Fibroblast of lung (primary cell): ENCODE measurements around the gene CLIC5. TPM values are rescaled to one million over a fixed set of nuclear protein-coding genes. Genes with fewer than 3 reads are reported as not detected.

Source experiments
- DNase-seq, 2 donors: peaks; one replicate each; pipeline versions ENCODE4 v3.0.0 to v3.0.0-alpha.2; 2010; ENCODE audit warnings: low read depth in 2 of 2
- H2AFZ ChIP-seq: 2 replicates; pipeline ENCODE4 v1.5.1; 2012; ENCODE audit warnings: low read length, control low read depth, inconsistent platforms
- H3K27ac ChIP-seq: 2 replicates; pipeline ENCODE4 v1.5.1; 2011; ENCODE audit warnings: low read length, control low read depth; ENCODE audit not compliant: insufficient read depth
- H3K27me3 ChIP-seq: 2 replicates; pipeline ENCODE4 v1.5.1; 2011; ENCODE audit warnings: mild to moderate bottlenecking, low read length; ENCODE audit not compliant: control insufficient read depth, insufficient read depth
- H3K36me3 ChIP-seq: 2 replicates; pipeline ENCODE4 v1.5.1; 2011; ENCODE audit warnings: low read length; ENCODE audit not compliant: control insufficient read depth, insufficient read depth
- H3K4me1 ChIP-seq: 2 replicates; pipeline ENCODE4 v1.5.1; 2011; ENCODE audit warnings: low read length; ENCODE audit not compliant: control insufficient read depth, insufficient read depth; ENCODE audit errors: extremely low read depth
- H3K4me2 ChIP-seq: 2 replicates; pipeline ENCODE4 v1.5.1; 2011; ENCODE audit warnings: low read length, control low read depth; ENCODE audit not compliant: insufficient read depth; ENCODE audit errors: extremely low read depth
- H3K4me3 ChIP-seq, 4 experiments: fragments of 200-600 bp in 1 of 4; sonication (generic) in 1 of 4; replicated peaks in 1 of 4; 2 replicates each; pipeline ENCODE4 v1.5.1; 2011 to 2016; ENCODE audit warnings: low read length in 4 of 4, low read depth in 3 of 4, mild to moderate bottlenecking in 3 of 4, control low read depth in 2 of 4, inconsistent platforms in 1 of 4, mixed read lengths in 1 of 4; ENCODE audit not compliant: insufficient read depth in 1 of 4; ENCODE audit errors: control extremely low read depth in 1 of 4
- H3K79me2 ChIP-seq: 2 replicates; pipeline ENCODE4 v1.5.1; 2012; ENCODE audit warnings: mild to moderate bottlenecking, low read length, inconsistent platforms; ENCODE audit not compliant: control insufficient read depth, insufficient read depth
- H3K9ac ChIP-seq: 2 replicates; pipeline ENCODE4 v1.5.1; 2011; ENCODE audit warnings: mild to moderate bottlenecking, low read length, control low read depth; ENCODE audit not compliant: insufficient read depth
- H3K9me3 ChIP-seq: 2 replicates; pipeline ENCODE4 v1.5.1; 2012; ENCODE audit warnings: low read depth, low read length; ENCODE audit not compliant: control insufficient read depth, insufficient read depth
- H4K20me1 ChIP-seq: 2 replicates; pipeline ENCODE4 v1.5.1; 2011; ENCODE audit warnings: low read length; ENCODE audit not compliant: control insufficient read depth, insufficient read depth; ENCODE audit errors: extremely low read depth
- EZH2 ChIP-seq: IDR thresholded peaks from 2 replicates; pipeline ENCODE4 v1.5.1; 2012; ENCODE audit warnings: low read length, control low read depth, mild to moderate bottlenecking; ENCODE audit errors: missing control alignments
- polyA plus RNA-seq, 2 donors: library from polyadenylated mRNA; depleted of rRNA in 1 of 2; stranded (reverse) in 1 of 2; unstranded in 1 of 2; fragments of >200 nt; gene quantifications; 2 replicates each; pipeline ENCODE4 v1.2.1, GENCODE V29; 2011 to 2012; ENCODE audit warnings: missing spikeins in 1 of 2
- total RNA-seq: library from RNA; depleted of rRNA; stranded (reverse); fragments of >200 nt; gene quantifications from 2 replicates; pipeline ENCODE4 v1.2.1, GENCODE V29; 2014
- TF ChIP-seq, protein P1 (sequence below), 2 donors: IDR thresholded peaks in 1 of 2; conservative IDR thresholded peaks in 1 of 2; 1 replicate in 1 of 2; 2 replicates in 1 of 2; pipeline ENCODE4 v1.5.1; 2011 to 2012; ENCODE audit warnings: low read length in 2 of 2, control low read depth in 1 of 2, inconsistent platforms in 1 of 2, low read depth in 1 of 2, mild to moderate bottlenecking in 1 of 2

The CLIC5 gene
- total and polyA plus RNA-seq, 2 donors (not counting 1 experiment from before 2014, with no cell fraction given), result 0.03 TPM; not detected in 1

DNA sequence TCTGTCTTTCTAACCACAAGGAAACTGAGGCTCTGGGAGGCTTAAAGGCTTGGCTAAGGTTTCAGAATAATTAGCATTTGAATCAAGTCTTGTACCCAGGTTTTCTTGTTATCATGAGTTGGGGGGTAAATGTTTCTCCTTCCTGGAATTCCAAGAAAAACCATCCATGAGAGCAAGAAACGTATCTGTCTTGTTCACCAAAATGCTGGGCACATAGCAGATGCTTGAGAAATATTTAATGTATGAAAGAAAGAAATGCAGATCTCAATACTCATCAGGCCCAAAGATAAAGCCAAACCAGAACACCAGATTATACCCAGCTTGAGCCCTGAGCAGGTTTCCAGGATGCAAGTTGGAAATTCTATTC lies 164.6 kb downstream of the CLIC5 start:
- Histone ChIP-seq H3K4me1 (no peaks in the 10 kb centered on the region), H3K36me3 (no peaks in the 10 kb centered on the region), H4K20me1 (no peaks in the 10 kb centered on the region), H3K27me3 (peaks cover 4% of the 10 kb centered on the region), H2AFZ (no peak overlapping the region), H3K79me2 (no peaks in the 10 kb centered on the region), H3K9ac (no peak overlapping the region), H3K9me3 (no peaks in the 10 kb centered on the region), H3K4me2 (no peak overlapping the region), H3K4me3 (no peak overlapping the region), H3K27ac (no peak overlapping the region)
- TF ChIP-seq EZH2, result no peak
- TF ChIP-seq, protein P1, sequence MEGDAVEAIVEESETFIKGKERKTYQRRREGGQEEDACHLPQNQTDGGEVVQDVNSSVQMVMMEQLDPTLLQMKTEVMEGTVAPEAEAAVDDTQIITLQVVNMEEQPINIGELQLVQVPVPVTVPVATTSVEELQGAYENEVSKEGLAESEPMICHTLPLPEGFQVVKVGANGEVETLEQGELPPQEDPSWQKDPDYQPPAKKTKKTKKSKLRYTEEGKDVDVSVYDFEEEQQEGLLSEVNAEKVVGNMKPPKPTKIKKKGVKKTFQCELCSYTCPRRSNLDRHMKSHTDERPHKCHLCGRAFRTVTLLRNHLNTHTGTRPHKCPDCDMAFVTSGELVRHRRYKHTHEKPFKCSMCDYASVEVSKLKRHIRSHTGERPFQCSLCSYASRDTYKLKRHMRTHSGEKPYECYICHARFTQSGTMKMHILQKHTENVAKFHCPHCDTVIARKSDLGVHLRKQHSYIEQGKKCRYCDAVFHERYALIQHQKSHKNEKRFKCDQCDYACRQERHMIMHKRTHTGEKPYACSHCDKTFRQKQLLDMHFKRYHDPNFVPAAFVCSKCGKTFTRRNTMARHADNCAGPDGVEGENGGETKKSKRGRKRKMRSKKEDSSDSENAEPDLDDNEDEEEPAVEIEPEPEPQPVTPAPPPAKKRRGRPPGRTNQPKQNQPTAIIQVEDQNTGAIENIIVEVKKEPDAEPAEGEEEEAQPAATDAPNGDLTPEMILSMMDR (conservative IDR thresholded peaks at IDR 0.05 in 1 of 2, IDR thresholded peaks at IDR 0.05 in 1 of 2; ENCODE audit: low read depth in 1 of 2, low read length in 2 of 2), result no peak
- DNase-seq, result peak in 1 of 2 donors; percentile 53

- no peaks in the 10 kb centered on the region for H3K4me1 ChIP-seq
- DNase-seq, result no peak
- no peaks in the 10 kb centered on the region for H3K9me3 ChIP-seq
- H3K9ac ChIP-seq, result no peak overlapping the region
- TF ChIP-seq EZH2, result no peak
- TF ChIP-seq, protein P1 (conservative IDR thresholded peaks at IDR 0.05 in 1 of 2, IDR thresholded peaks at IDR 0.05 in 1 of 2; ENCODE audit: low read depth in 1 of 2, low read length in 2 of 2), result no peak
- H3K27ac ChIP-seq, result no peak overlapping the region
- H3K79me2 ChIP-seq, result no peaks in the 10 kb centered on the region
- H3K27me3 ChIP-seq, result peaks cover 4% of the 10 kb centered on the region
- H4K20me1 ChIP-seq, result no peaks in the 10 kb centered on the region
- H3K4me2 ChIP-seq, result no peak overlapping the region
- no peak overlapping the region for H3K4me3 ChIP-seq
- H3K36me3 ChIP-seq, result no peaks in the 10 kb centered on the region
- no peak overlapping the region for H2AFZ ChIP-seq
Observed at GRCh38 chr6:45850378-45851033, 165.2 kb downstream of the CLIC5 start.

DNA sequence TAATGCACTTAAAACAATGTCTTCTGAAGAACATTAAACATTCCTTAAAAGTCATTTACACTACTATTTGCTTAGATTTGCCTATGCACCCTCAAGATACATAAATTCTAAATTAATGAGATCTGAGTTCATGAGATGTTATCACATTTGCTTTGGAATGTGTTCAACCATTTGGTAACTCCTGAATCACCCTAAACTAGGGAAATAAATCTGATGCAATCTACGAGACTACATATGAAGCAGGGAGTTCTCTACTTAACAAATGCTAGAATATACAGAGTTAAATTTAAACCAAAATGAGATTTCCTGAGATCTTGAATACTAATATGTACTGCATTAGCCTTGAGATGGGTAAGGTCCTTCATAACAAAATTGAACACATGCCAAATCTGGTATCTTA lies 170.1 kb downstream of the CLIC5 start:
- no peaks in the 10 kb centered on the region for H3K36me3 ChIP-seq
- no peaks in the 10 kb centered on the region for H3K27me3 ChIP-seq
- no peaks in the 10 kb centered on the region for H3K9me3 ChIP-seq
- H2AFZ ChIP-seq, result no peak overlapping the region
- H3K4me3 ChIP-seq, result no peak overlapping the region
- H4K20me1 ChIP-seq, result no peaks in the 10 kb centered on the region
- H3K27ac ChIP-seq, result no peak overlapping the region
- no peak for TF ChIP-seq EZH2
- H3K9ac ChIP-seq, result no peak overlapping the region
- H3K79me2 ChIP-seq, result no peaks in the 10 kb centered on the region
- no peak overlapping the region for H3K4me2 ChIP-seq
- DNase-seq, result peak; percentile 56 to 65
- H3K4me1 ChIP-seq, result no peaks in the 10 kb centered on the region
